Activated CD4-positive, CD25-positive, alpha-beta regulatory T cell (primary cell): ENCODE results near the gene TCF7L2.

Source experiments
- DNase-seq, 4 experiments: peaks; one replicate each; lab custom pipeline; 2025; lab: John Stamatoyannopoulos, UW

TCF7L2 gene

GRCh38 chr10:112946649-112947048 lies 3.4 kb upstream of the TCF7L2 start:
- DNase-seq = no peak

- DNase-seq = no peak
Measured at GRCh38 chr10:112948196-112948595, 1.9 kb upstream of the TCF7L2 start.

GRCh38 chr10:112949143-112949823 lies 764 bp upstream of the TCF7L2 start:
- DNase-seq = no peak

- DNase-seq = no peak
Measured at GRCh38 chr10:112950714-112951358, 789 bp downstream of the TCF7L2 start.

DNA sequence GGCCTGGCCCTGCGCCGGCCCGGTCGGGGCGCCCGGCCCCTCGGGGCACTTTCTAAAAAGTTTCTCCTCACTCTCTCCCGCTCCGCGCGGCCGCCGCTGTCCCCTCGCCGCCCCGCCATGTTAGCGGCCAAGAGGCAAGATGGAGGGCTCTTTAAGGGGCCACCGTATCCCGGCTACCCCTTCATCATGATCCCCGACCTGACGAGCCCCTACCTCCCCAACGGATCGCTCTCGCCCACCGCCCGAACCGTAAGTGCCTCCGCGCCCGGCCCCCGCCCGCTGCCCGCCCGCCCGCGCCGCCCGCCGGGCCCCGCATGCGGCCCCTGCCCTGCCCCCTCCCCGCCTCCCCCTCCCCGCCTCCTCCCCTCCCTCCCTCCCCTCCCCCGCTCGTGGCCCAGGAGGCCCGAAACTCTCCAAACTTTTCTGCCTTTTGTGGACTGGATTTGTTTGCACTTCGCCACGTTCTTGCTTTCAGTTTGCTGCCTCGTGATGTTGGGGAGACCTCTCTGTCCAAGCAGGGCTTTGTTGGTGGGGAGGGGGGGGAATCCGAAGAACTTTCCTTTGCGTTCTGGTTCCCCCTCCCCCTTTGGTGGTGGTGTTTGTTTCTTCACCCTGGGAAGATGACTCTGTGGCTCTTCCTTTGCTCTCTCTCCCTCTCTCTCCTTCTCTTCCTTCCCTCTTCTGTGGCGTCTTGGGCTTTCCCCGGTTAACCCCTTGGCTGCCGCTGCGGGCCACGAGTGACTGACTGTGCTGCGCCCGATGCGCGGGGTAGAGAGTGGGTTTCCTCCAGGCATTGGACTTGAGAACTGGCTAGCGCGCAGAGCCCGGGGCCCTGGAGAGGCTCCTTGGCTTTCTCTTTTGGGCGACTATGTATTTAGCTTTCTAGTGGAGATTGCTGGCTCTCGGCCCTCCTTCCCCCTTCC lies 1.6 kb downstream of the TCF7L2 start:
- peak in 1 of 4 experiments; percentile 8 for DNase-seq

- no peak for DNase-seq
Measured at GRCh38 chr10:112952282-112953173, 2.5 kb downstream of the TCF7L2 start.

- DNase-seq = no peak
Measured at GRCh38 chr10:112953174-112954159, 3.4 kb downstream of the TCF7L2 start.

DNA sequence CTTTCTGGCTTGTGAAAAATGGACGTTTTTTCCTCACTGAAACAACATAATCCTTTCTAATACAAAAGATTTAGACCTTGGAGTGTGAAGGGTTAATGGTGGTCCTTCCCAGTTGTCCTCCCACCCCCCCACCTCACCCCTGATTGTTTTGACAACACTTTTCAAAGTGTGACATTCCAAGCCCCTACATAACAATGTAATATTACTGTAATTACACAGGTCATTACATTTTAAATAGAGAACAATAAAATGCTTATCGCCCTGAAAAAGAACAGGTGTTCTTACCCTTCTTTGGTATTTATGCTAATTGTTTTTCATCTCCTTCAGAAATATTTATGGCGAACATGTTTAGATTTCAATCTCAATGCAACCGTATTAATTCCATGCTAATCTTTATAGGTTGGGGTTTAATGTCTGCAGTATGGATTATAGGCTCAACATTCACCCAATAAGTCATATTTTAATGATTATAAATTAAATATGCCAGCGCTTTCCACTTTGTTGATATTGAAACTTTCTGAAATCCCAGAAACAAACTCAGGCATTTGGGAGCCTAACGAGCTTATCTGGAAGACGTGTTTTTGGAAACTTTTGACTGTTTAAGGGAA lies 5.0 kb downstream of the TCF7L2 start:
- DNase-seq = no peak

GRCh38 chr10:112955582-112956421 lies 5.8 kb downstream of the TCF7L2 start:
- DNase-seq = no peak

GRCh38 chr10:112956631-112957350 lies 6.7 kb downstream of the TCF7L2 start:
- DNase-seq = no peak

GRCh38 chr10:112957640-112958092 lies 7.6 kb downstream of the TCF7L2 start:
- DNase-seq = no peak

DNA sequence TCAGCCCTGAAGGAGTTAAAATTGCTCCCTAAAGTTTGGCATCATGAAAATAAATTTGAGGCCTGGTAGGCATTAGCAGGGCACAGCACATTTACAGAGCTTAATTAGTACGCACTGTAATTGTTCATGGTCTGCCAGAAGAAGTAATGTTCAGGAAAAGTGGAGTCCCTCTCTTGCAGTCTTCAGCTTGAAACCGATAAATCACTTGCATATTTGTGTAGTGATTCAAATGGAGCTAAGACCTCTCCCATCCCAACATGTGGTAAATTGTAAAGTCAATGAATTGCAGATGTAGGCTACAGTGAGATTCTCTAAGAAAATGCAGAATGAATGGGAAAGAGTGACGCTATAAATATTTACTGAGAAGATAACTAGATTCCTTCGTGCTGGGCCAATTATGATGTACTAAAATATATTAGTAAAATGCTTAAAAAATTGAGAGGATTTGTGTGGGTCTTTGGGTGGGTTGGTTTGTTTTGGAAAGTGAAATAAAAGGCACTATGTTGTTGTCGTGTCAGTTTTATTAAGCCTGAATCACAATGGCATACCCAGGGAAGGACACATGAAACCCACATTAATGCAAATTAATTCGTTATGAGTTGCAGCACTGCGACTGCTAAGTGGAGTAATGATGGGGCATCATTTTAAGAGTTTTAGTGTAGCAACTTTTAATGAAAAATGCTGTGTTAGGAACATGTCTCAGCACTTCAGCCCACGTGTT lies 8.4 kb downstream of the TCF7L2 start:
- no peak for DNase-seq

- DNase-seq = no peak
Measured at GRCh38 chr10:112959207-112959838, 9.3 kb downstream of the TCF7L2 start.

- DNase-seq = no peak
Measured at GRCh38 chr10:112960151-112960681, 10.2 kb downstream of the TCF7L2 start.

GRCh38 chr10:112961609-112962008 lies 11.6 kb downstream of the TCF7L2 start:
- DNase-seq = no peak

GRCh38 chr10:112962343-112962742 lies 12.3 kb downstream of the TCF7L2 start:
- DNase-seq = no peak

GRCh38 chr10:112963835-112964234 lies 13.8 kb downstream of the TCF7L2 start:
- no peak for DNase-seq
